GM12872 (cell line): ENCODE data around the gene BEND3.

Source experiments
- CTCF ChIP-seq: IDR thresholded peaks from 3 replicates; pipeline ENCODE4 v1.5.1; 2011; ENCODE audit warnings: low read depth, mild to moderate bottlenecking, low read length, moderate library complexity; ENCODE audit not compliant: insufficient read depth

BEND3 gene

GRCh38 chr6:107070686-107071085 lies 44.6 kb downstream of the BEND3 start:
- no peak for TF ChIP-seq CTCF

- no peak for TF ChIP-seq CTCF
These were observed 45.4 kb downstream of the BEND3 start for GRCh38 chr6:107069631-107070548.

- TF ChIP-seq CTCF, result no peak
These were observed 46.4 kb downstream of the BEND3 start for GRCh38 chr6:107068691-107069630.

GRCh38 chr6:107066697-107067659 lies 48.3 kb downstream of the BEND3 start:
- no peak for TF ChIP-seq CTCF

GRCh38 chr6:107064579-107065065 lies 50.7 kb downstream of the BEND3 start:
- TF ChIP-seq CTCF, result no peak

- no peak for TF ChIP-seq CTCF
These were observed 52.6 kb downstream of the BEND3 start for GRCh38 chr6:107062691-107063090.
